GM12878 (cell line): ENCODE results near the gene TOP2A. TPM values are rescaled to one million over a fixed set of nuclear protein-coding genes. Genes with fewer than 3 reads are reported as not detected.

Source experiments
- ATAC-seq: fragments of 200-7000 bp; cut with Tn5 transposase; 3 replicates; pipeline ENCODE4 v1.9.1; 2020; ENCODE audit warnings: mild to moderate bottlenecking, moderate library complexity
- BruUV-seq: library from RNA; stranded (reverse); fragments of 400-500 nt; replicated peaks from 2 replicates; lab custom pipeline; 2021; lab: Mats Ljungman, UMichigan
- CTCF ChIA-PET: fragments of 300-600 bp; sonication (Branson Sonifier 250); formaldehyde crosslinking; extraction: SDS; loops from one replicate; lab custom pipeline; 2021; ENCODE audit warnings: inconsistent platforms; lab: Yijun Ruan, JAX
- POLR2A ChIA-PET: fragments of 350-600 bp; formaldehyde crosslinking; extraction: SDS; loops from one replicate; lab custom pipeline; 2021; ENCODE audit warnings: inconsistent platforms; lab: Charles Lee
- RAD21 ChIA-PET: fragments of 300-600 bp; sonication (Branson Sonifier 250); formaldehyde crosslinking; loops from one replicate; lab custom pipeline; 2023; ENCODE audit warnings: antibody characterized with exemption; ENCODE audit not compliant: unreplicated experiment; lab: Charles Lee
- SMC1A ChIA-PET: fragments of 300-600 bp; sonication (Branson Sonifier 250); formaldehyde crosslinking; loops from one replicate; lab custom pipeline; 2023; ENCODE audit not compliant: unreplicated experiment, uncharacterized antibody; lab: Charles Lee
- DNase-seq: peaks from one replicate; pipeline ENCODE4 v3.0.0-alpha.2; 2011; ENCODE audit warnings: low read depth, low spot score
- FAIRE-seq: peaks from 3 replicates; lab custom pipeline; 2011; peaks lifted over from hg19 to GRCh38; lab: Jason Lieb, UNC
- H2AFZ ChIP-seq: 2 replicates; pipeline ENCODE4 v1.6.0; 2011; ENCODE audit warnings: low read depth, low read length, control low read depth; ENCODE audit not compliant: control insufficient read depth
- H3K27ac ChIP-seq: 2 replicates; pipeline ENCODE4 v1.5.1; 2011; ENCODE audit warnings: control low read depth; ENCODE audit not compliant: control insufficient read depth, insufficient read depth
- H3K27me3 ChIP-seq, 2 experiments: replicated peaks in 1 of 2; 2 replicates each; pipeline versions ENCODE4 v1.6.0 to v1.6.1; 2011; ENCODE audit warnings: low read length in 1 of 2; ENCODE audit not compliant: control insufficient read depth in 2 of 2, insufficient read depth in 2 of 2
- H3K36me3 ChIP-seq, 2 experiments: 2 replicates each; pipeline ENCODE4 v1.5.1; 2011; ENCODE audit warnings: low read length in 1 of 2; ENCODE audit not compliant: control insufficient read depth in 2 of 2, insufficient read depth in 2 of 2
- H3K4me1 ChIP-seq: 2 replicates; pipeline ENCODE4 v1.6.1; 2011; ENCODE audit warnings: mild to moderate bottlenecking, low read length, moderate library complexity, mixed read lengths; ENCODE audit not compliant: control insufficient read depth, insufficient read depth
- H3K4me2 ChIP-seq: 2 replicates; pipeline ENCODE4 v1.6.0; 2011; ENCODE audit warnings: control low read depth; ENCODE audit not compliant: control insufficient read depth, insufficient read depth
- H3K4me3 ChIP-seq: fragments of 200-600 bp; sonication (generic); 2 replicates; pipeline ENCODE4 v1.5.1; 2016
- H3K79me2 ChIP-seq: 2 replicates; pipeline ENCODE4 v1.6.0; 2011; ENCODE audit warnings: low read length; ENCODE audit not compliant: control insufficient read depth, insufficient read depth
- H3K9ac ChIP-seq: 2 replicates; pipeline ENCODE4 v1.8.0; 2011; ENCODE audit warnings: low read length, control low read depth, mixed read lengths; ENCODE audit not compliant: control insufficient read depth, insufficient read depth
- H3K9me3 ChIP-seq: replicated peaks from 3 replicates; pipeline ENCODE4 v1.5.1; 2011; ENCODE audit warnings: mild to moderate bottlenecking, low read length; ENCODE audit not compliant: control insufficient read depth, insufficient read depth
- H4K20me1 ChIP-seq: 2 replicates; pipeline ENCODE4 v1.6.0; 2011; ENCODE audit not compliant: control insufficient read depth, insufficient read depth
- CREB1 ChIP-seq: IDR thresholded peaks from 2 replicates; pipeline ENCODE4 v1.6.1; 2012; ENCODE audit warnings: low read depth, mild to moderate bottlenecking, inconsistent platforms
- EGR1 ChIP-seq, 2 experiments: IDR thresholded peaks; 1 replicate in 1 of 2; 2 replicates in 1 of 2; pipeline ENCODE4 v1.6.1; 2011 to 2012; ENCODE audit warnings: low read depth in 2 of 2, low read length in 2 of 2, borderline replicate concordance in 1 of 2, mild to moderate bottlenecking in 1 of 2, moderate library complexity in 1 of 2
- SP1 ChIP-seq: IDR thresholded peaks from one replicate; pipeline ENCODE4 v1.6.1; 2011; ENCODE audit warnings: low read depth, low read length
- TARDBP ChIP-seq: IDR thresholded peaks from 2 replicates; pipeline ENCODE4 v1.6.1; 2016; ENCODE audit warnings: borderline replicate concordance
- WGBS: methylation state at CpG from one replicate; pipeline ENCODE4 v1.1.6; 2016; ENCODE audit warnings: low lambda C conversion rate; ENCODE audit not compliant: insufficient replicate concordance, insufficient coverage; ENCODE audit errors: missing lambda C conversion rate; 5-methylcytosine and 5-hydroxymethylcytosine counted together
- in situ Hi-C: fragments of 300-500 bp; cut with MboI; formaldehyde crosslinking; loops from 9 replicates; pipeline ENCODE4 v1.14.3; 2018; ENCODE audit warnings: mixed read lengths
- intact Hi-C: fragments of 100-400 bp; cut with micrococcal nuclease; formaldehyde crosslinking; loops from one replicate; pipeline ENCODE4 v1.14.2; 2022; ENCODE audit not compliant: unreplicated experiment
- polyA plus RNA-seq, 11 experiments: library from polyadenylated mRNA; depleted of rRNA in 4 of 11; unstranded in 6 of 11; stranded (reverse) in 5 of 11; fragments of >200 nt; fragmentation: Nextera tagmentation in 4 of 11; fragmentation: Illumina TruSeq in 1 of 11; extraction: Ambion mirVana in 4 of 11; extraction: Trizol in 1 of 11; gene quantifications; 1 replicate in 1 of 11; 2 replicates in 10 of 11; pipeline versions ENCODE4 v1.2.1 to v1.2.3, GENCODE V29; 2011 to 2016; ENCODE audit warnings: inconsistent platforms in 2 of 11, missing spikeins in 2 of 11, low read depth in 1 of 11
- total RNA-seq, 4 experiments: library from RNA; depleted of rRNA in 3 of 4; stranded (reverse); fragments of >200 nt in 3 of 4; fragmentation: Illumina TruSeq in 1 of 4; extraction: Trizol in 1 of 4; gene quantifications; 2 replicates each; pipeline versions ENCODE4 v1.2.1 to v1.2.3, GENCODE V29; 2013 to 2021
- TF ChIP-seq, protein P1 (sequence below): IDR thresholded peaks from 2 replicates; pipeline ENCODE4 v1.6.1; 2011; ENCODE audit warnings: borderline replicate concordance, low read depth, mild to moderate bottlenecking, moderate library complexity, low read length; ENCODE audit not compliant: insufficient read depth, poor library complexity, severe bottlenecking

TOP2A gene
- total and polyA plus RNA-seq, 10 of the 15 experiments (the other 5 are each of a cell fraction or from before 2014, with no cell fraction given), result 117 to 275 (median 232) TPM

GRCh38 chr17:40342504-40343218 is 75.0 kb downstream of the TOP2A start:
- CTCF ChIA-PET, result interaction anchor here (0.9 to 3.6 kb wide), 2 partner anchors 8 to 11 kb away, joined by 3 to 16 read pairs; no protein-coding TSS in a partner anchor
- no peak overlapping the region for H3K27ac ChIP-seq
- H3K4me2 ChIP-seq, result peak overlapping the region; percentile 48; the same call in 1 of the 2 replicates
- FAIRE-seq (no peak), ATAC-seq (no peak), DNase-seq (no peak)
- no peak overlapping the region for H3K9ac ChIP-seq
- no peak overlapping the region; the same call in 1 of the 2 replicates for H3K4me3 ChIP-seq
- H3K36me3 ChIP-seq, result peaks cover 13 to 19% of the 10 kb centered on the region in 2 experiments
- no peak for TF ChIP-seq SP1
- 0 out of 2 replicates have a peak, but pooled peaks have one; percentile 10 for TF ChIP-seq CREB1
- H3K4me1 ChIP-seq, result peaks cover 56% of the 10 kb centered on the region
- in situ Hi-C loops (no loop called here), intact Hi-C loops (no loop called here)
- H2AFZ ChIP-seq, result no peak overlapping the region
- no peaks in the 10 kb centered on the region for H3K27me3 ChIP-seq
- BruUV-seq, result no TSS peak
- H4K20me1 ChIP-seq, result no peaks in the 10 kb centered on the region; the same call in 1 of the 2 replicates
- 73% methylated on average over 36 of the region's 38 CpGs for WGBS
- POLR2A ChIA-PET, result no interaction called here
- SMC1A ChIA-PET, result interaction anchor here (1.1 to 1.5 kb wide), 2 partner anchors 16 to 39 kb away, joined by 4 read pairs; no protein-coding TSS in a partner anchor
- H3K9me3 ChIP-seq, result no peaks in the 10 kb centered on the region
- peaks cover 59% of the 10 kb centered on the region for H3K79me2 ChIP-seq
- RAD21 ChIA-PET, result interaction anchor here (1.6 kb wide), 1 partner anchor 36 kb away, joined by 4 read pairs; no protein-coding TSS in a partner anchor

GRCh38 chr17:40341808-40342503 is 75.7 kb downstream of the TOP2A start:
- peaks cover 59% of the 10 kb centered on the region for H3K79me2 ChIP-seq

More at GRCh38 chr17:40341808-40342503, 75.7 kb downstream of the TOP2A start:
- RAD21 ChIA-PET, result interaction anchor here (1.2 to 1.6 kb wide), 3 partner anchors 13 to 38 kb away, joined by 4 to 12 read pairs (median 5); no protein-coding TSS in a partner anchor
- peaks cover 13 to 20% of the 10 kb centered on the region in 2 experiments for H3K36me3 ChIP-seq
- TF ChIP-seq EGR1 (IDR thresholded peaks at IDR 0.05; ENCODE audit: borderline replicate concordance in 1 of 2, low read depth in 2 of 2, low read length in 2 of 2), result 0 out of 3 replicates have a peak, but pooled peaks of 1 of the 2 experiments have one; percentile 20
- TF ChIP-seq TARDBP, result no peak
- TF ChIP-seq, protein P1, sequence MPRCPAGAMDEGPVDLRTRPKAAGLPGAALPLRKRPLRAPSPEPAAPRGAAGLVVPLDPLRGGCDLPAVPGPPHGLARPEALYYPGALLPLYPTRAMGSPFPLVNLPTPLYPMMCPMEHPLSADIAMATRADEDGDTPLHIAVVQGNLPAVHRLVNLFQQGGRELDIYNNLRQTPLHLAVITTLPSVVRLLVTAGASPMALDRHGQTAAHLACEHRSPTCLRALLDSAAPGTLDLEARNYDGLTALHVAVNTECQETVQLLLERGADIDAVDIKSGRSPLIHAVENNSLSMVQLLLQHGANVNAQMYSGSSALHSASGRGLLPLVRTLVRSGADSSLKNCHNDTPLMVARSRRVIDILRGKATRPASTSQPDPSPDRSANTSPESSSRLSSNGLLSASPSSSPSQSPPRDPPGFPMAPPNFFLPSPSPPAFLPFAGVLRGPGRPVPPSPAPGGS, result peak; percentile 14
- H3K4me2 ChIP-seq, result peak overlapping the region; percentile 53
- FAIRE-seq, result no peak
- H3K4me1 ChIP-seq, result peaks cover 55% of the 10 kb centered on the region
- DNase-seq, result no peak
- no peaks in the 10 kb centered on the region for H3K9me3 ChIP-seq
- intact Hi-C loops, result loop anchor here (1.0 kb wide), 1 partner anchor 12 kb away; no protein-coding TSS in a partner anchor
- H4K20me1 ChIP-seq, result no peaks in the 10 kb centered on the region; the same call in 1 of the 2 replicates
- peak overlapping the region; percentile 70 for H3K4me3 ChIP-seq
- H3K27ac ChIP-seq, result no peak overlapping the region
- in situ Hi-C loops, result no loop called here
- SMC1A ChIA-PET, result interaction anchor here (1.5 to 1.6 kb wide), 3 partner anchors 13 to 37 kb away, joined by 4 to 9 read pairs (median 5); no protein-coding TSS in a partner anchor
- WGBS, result 21% methylated on average over 48 of the region's 55 CpGs
- H2AFZ ChIP-seq, result no peak overlapping the region
- no TSS peak for BruUV-seq
- no peak overlapping the region for H3K9ac ChIP-seq
- CTCF ChIA-PET, result interaction anchor here (0.9 to 1.2 kb wide), 4 partner anchors 9 to 76 kb away, joined by 3 to 5 read pairs (median 3); partner anchors contain the start of gene TOP2A
- H3K27me3 ChIP-seq, result no peaks in the 10 kb centered on the region
- POLR2A ChIA-PET, result no interaction called here
- no peak; the same call in 2 of the 3 replicates for ATAC-seq
